ENCODE results near the gene ZNF175.

ZNF175 gene

DNA sequence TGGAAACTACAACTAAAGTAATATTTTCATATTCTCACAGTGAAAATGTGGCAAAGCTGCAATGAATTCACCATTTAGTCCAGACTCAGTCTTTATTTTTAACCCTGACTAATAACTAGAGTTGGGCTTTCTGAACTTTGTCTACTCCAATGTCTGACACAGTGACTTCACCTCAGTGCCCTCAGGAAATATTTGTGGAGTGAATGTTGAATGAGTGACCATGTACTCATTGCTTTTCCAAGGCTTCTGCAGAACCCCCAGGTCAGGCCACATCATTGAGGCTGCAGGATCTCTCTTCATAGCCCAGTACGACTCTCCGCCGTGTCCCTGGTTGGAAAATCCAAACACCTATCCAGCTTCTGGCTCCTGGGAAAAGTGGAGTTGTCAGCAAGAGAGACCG is 1.8 kb downstream of the ZNF175 start:
- no peak for DNase-seq (ENCODE audit: extremely low read depth, low read depth)
- no peak for TF ChIP-seq CTCF (IDR thresholded peaks at IDR 0.05; ENCODE audit: low read depth, low read length)

DNA sequence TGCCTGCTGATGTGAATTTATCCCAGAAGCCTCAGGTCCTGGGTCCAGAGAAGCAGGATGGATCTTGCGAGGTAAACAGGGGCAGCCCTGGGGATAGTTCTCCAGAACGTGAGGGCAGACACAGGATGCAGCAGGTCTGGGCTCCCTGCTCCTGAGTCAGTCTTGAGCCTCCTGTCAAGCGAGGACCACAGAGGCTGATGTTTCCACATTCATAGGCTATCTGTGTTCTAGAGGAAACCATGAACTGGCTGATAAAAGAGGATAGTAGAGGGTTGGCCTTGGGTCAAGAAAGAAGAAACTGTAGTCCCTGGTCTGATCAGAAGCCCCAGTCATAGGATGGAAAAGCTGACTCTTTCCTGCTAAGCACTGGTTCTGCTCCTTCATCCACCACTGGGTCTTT is 2.2 kb downstream of the ZNF175 start:
- DNase-seq (ENCODE audit: extremely low read depth, low read depth): no peak
- no peak for TF ChIP-seq CTCF (IDR thresholded peaks at IDR 0.05; ENCODE audit: low read depth, low read length)

DNA sequence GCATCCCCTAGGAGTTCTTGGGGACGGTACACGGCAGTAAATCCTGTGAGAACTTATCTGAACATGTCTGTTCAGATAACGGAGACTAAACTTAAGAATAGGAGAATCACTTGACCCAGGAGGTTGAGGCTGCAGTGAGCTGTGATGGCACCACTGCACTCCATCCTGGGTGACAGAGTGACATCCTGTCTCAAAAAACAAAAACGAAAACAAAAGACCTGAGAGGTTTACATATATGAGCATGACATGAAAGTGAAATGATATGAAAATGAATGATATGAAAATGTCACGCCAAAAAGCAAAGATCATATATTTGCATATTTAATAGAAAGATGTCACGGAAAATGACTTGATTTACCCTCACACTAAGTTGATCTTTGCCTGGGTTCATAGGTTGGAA is 5.8 kb downstream of the ZNF175 start:
- no peak for TF ChIP-seq CTCF (IDR thresholded peaks at IDR 0.05; ENCODE audit: low read depth, low read length)
- no peak for DNase-seq (ENCODE audit: extremely low read depth, low read depth)

- TF ChIP-seq CTCF (IDR thresholded peaks at IDR 0.05; ENCODE audit: low read depth, low read length): no peak
- DNase-seq (ENCODE audit: extremely low read depth, low read depth): no peak
Measured at GRCh38 chr19:51586103-51586728, 15.1 kb downstream of the ZNF175 start.

DNA sequence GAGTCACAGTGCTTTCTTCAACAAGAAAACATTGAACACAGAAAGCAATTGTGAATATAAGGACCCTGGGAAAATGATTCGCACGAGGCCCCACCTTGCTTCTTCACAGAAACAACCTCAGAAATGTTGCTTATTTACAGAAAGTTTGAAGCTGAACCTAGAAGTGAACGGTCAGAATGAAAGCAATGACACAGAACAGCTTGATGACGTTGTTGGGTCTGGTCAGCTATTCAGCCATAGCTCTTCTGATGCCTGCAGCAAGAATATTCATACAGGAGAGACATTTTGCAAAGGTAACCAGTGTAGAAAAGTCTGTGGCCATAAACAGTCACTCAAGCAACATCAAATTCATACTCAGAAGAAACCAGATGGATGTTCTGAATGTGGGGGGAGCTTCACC is 15.7 kb downstream of the ZNF175 start:
- no peak for DNase-seq (ENCODE audit: extremely low read depth, low read depth)
- TF ChIP-seq CTCF (IDR thresholded peaks at IDR 0.05; ENCODE audit: low read depth, low read length): no peak

DNA sequence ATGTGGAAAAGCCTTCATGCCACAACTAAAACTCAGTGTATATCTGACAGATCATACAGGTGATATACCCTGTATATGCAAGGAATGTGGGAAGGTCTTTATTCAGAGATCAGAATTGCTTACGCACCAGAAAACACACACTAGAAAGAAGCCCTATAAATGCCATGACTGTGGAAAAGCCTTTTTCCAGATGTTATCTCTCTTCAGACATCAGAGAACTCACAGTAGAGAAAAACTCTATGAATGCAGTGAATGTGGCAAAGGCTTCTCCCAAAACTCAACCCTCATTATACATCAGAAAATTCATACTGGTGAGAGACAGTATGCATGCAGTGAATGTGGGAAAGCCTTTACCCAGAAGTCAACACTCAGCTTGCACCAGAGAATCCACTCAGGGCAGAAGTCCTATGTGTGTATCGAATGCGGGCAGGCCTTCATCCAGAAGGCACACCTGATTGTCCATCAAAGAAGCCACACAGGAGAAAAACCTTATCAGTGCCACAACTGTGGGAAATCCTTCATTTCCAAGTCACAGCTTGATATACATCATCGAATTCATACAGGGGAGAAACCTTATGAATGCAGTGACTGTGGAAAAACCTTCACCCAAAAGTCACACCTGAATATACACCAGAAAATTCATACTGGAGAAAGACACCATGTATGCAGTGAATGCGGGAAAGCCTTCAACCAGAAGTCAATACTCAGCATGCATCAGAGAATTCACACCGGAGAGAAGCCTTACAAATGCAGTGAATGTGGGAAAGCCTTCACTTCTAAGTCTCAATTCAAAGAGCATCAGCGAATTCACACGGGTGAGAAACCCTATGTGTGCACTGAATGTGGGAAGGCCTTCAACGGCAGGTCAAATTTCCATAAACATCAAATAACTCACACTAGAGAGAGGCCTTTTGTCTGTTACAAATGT is 16.4 kb downstream of the ZNF175 start:
- no peak for DNase-seq (ENCODE audit: extremely low read depth, low read depth)
- no peak for TF ChIP-seq CTCF (IDR thresholded peaks at IDR 0.05; ENCODE audit: low read depth, low read length)

DNA sequence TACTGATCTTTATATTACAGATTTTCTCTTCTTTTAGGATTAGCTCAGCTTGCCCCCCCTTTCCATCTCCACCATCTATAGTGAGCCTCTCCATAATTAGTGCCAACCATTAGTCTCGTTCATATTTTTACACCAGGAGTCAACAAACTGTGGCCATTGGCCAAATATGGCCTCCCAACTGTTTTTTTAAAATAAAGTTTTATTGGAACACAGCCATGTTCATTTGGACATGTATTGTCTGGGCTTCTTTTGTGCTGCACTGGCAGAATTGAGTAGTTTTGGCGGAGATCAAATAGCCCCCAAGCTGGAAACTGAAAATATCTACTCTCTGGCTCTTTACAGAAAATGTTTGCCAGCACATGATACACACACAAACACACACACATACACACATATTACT is 18.4 kb downstream of the ZNF175 start:
- TF ChIP-seq CTCF (IDR thresholded peaks at IDR 0.05; ENCODE audit: low read depth, low read length): no peak
- DNase-seq (ENCODE audit: extremely low read depth, low read depth): no peak

Measured in AG09319 (cell line).